Measurements from ENCODE around the gene PTPRH.

PTPRH gene

GRCh38 chr19:55245236-55245904 lies 36.1 kb upstream of the PTPRH start:
- DNase-seq (ENCODE audit: low spot score) = no peak

GRCh38 chr19:55244004-55244680 lies 34.8 kb upstream of the PTPRH start:
- no peak for DNase-seq (ENCODE audit: low spot score)

- no peak for DNase-seq (ENCODE audit: low spot score)
Observed at GRCh38 chr19:55242517-55242916, 33.2 kb upstream of the PTPRH start.

- DNase-seq (ENCODE audit: low spot score) = no peak
Observed at GRCh38 chr19:55241935-55242464, 32.7 kb upstream of the PTPRH start.

- no peak for DNase-seq (ENCODE audit: low spot score)
Observed at GRCh38 chr19:55241143-55241934, 32.0 kb upstream of the PTPRH start.

GRCh38 chr19:55240713-55241020 lies 31.4 kb upstream of the PTPRH start:
- no peak for DNase-seq (ENCODE audit: low spot score)

GRCh38 chr19:55239004-55239403 lies 29.7 kb upstream of the PTPRH start:
- no peak for DNase-seq (ENCODE audit: low spot score)

GRCh38 chr19:55238030-55238429 lies 28.7 kb upstream of the PTPRH start:
- DNase-seq (ENCODE audit: low spot score) = no peak

GRCh38 chr19:55232986-55233385 lies 23.7 kb upstream of the PTPRH start:
- no peak for DNase-seq (ENCODE audit: low spot score)

GRCh38 chr19:55232286-55232602 lies 22.9 kb upstream of the PTPRH start:
- DNase-seq (ENCODE audit: low spot score) = no peak

- DNase-seq (ENCODE audit: low spot score) = no peak
Observed at GRCh38 chr19:55231391-55232285, 22.3 kb upstream of the PTPRH start.

GRCh38 chr19:55230780-55231179 lies 21.5 kb upstream of the PTPRH start:
- DNase-seq (ENCODE audit: low spot score) = no peak

GRCh38 chr19:55230329-55230728 lies 21.0 kb upstream of the PTPRH start:
- DNase-seq (ENCODE audit: low spot score) = no peak

- no peak for DNase-seq (ENCODE audit: low spot score)
Observed at GRCh38 chr19:55229789-55230182, 20.5 kb upstream of the PTPRH start.

- no peak for DNase-seq (ENCODE audit: low spot score)
Observed at GRCh38 chr19:55229145-55229788, 20.0 kb upstream of the PTPRH start.

GRCh38 chr19:55228403-55229031 lies 19.2 kb upstream of the PTPRH start, which contains the start of gene TMEM86B:
Gene TMEM86B, minus strand, starts transcription at chr19:55228763. Its CDS starts 22 bp downstream, at chr19:55228741.
- no peak for DNase-seq (ENCODE audit: low spot score)

GRCh38 chr19:55228015-55228391 lies 18.7 kb upstream of the PTPRH start:
- no peak for DNase-seq (ENCODE audit: low spot score)

GRCh38 chr19:55227241-55228014 lies 18.1 kb upstream of the PTPRH start:
- DNase-seq (ENCODE audit: low spot score) = no peak

GRCh38 chr19:55226788-55227187 lies 17.5 kb upstream of the PTPRH start:
- DNase-seq (ENCODE audit: low spot score) = no peak

GRCh38 chr19:55226273-55226672 lies 17.0 kb upstream of the PTPRH start:
- DNase-seq (ENCODE audit: low spot score) = no peak

Data from RKO (cell line).